Fibroblast of lung (primary cell): ENCODE data around the gene NEDD4L. TPM values are rescaled to one million over a fixed set of nuclear protein-coding genes. Genes with fewer than 3 reads are reported as not detected.

Source experiments
- DNase-seq, 2 donors: peaks; one replicate each; pipeline versions ENCODE4 v3.0.0 to v3.0.0-alpha.2; 2010; ENCODE audit warnings: low read depth in 2 of 2
- H2AFZ ChIP-seq: 2 replicates; pipeline ENCODE4 v1.5.1; 2012; ENCODE audit warnings: low read length, control low read depth, inconsistent platforms
- H3K27ac ChIP-seq: 2 replicates; pipeline ENCODE4 v1.5.1; 2011; ENCODE audit warnings: low read length, control low read depth; ENCODE audit not compliant: insufficient read depth
- H3K27me3 ChIP-seq: 2 replicates; pipeline ENCODE4 v1.5.1; 2011; ENCODE audit warnings: mild to moderate bottlenecking, low read length; ENCODE audit not compliant: control insufficient read depth, insufficient read depth
- H3K36me3 ChIP-seq: 2 replicates; pipeline ENCODE4 v1.5.1; 2011; ENCODE audit warnings: low read length; ENCODE audit not compliant: control insufficient read depth, insufficient read depth
- H3K4me1 ChIP-seq: 2 replicates; pipeline ENCODE4 v1.5.1; 2011; ENCODE audit warnings: low read length; ENCODE audit not compliant: control insufficient read depth, insufficient read depth; ENCODE audit errors: extremely low read depth
- H3K4me2 ChIP-seq: 2 replicates; pipeline ENCODE4 v1.5.1; 2011; ENCODE audit warnings: low read length, control low read depth; ENCODE audit not compliant: insufficient read depth; ENCODE audit errors: extremely low read depth
- H3K4me3 ChIP-seq, 4 experiments: fragments of 200-600 bp in 1 of 4; sonication (generic) in 1 of 4; replicated peaks in 1 of 4; 2 replicates each; pipeline ENCODE4 v1.5.1; 2011 to 2016; ENCODE audit warnings: low read length in 4 of 4, low read depth in 3 of 4, mild to moderate bottlenecking in 3 of 4, control low read depth in 2 of 4, inconsistent platforms in 1 of 4, mixed read lengths in 1 of 4; ENCODE audit not compliant: insufficient read depth in 1 of 4; ENCODE audit errors: control extremely low read depth in 1 of 4
- H3K79me2 ChIP-seq: 2 replicates; pipeline ENCODE4 v1.5.1; 2012; ENCODE audit warnings: mild to moderate bottlenecking, low read length, inconsistent platforms; ENCODE audit not compliant: control insufficient read depth, insufficient read depth
- H3K9ac ChIP-seq: 2 replicates; pipeline ENCODE4 v1.5.1; 2011; ENCODE audit warnings: mild to moderate bottlenecking, low read length, control low read depth; ENCODE audit not compliant: insufficient read depth
- H3K9me3 ChIP-seq: 2 replicates; pipeline ENCODE4 v1.5.1; 2012; ENCODE audit warnings: low read depth, low read length; ENCODE audit not compliant: control insufficient read depth, insufficient read depth
- H4K20me1 ChIP-seq: 2 replicates; pipeline ENCODE4 v1.5.1; 2011; ENCODE audit warnings: low read length; ENCODE audit not compliant: control insufficient read depth, insufficient read depth; ENCODE audit errors: extremely low read depth
- EZH2 ChIP-seq: IDR thresholded peaks from 2 replicates; pipeline ENCODE4 v1.5.1; 2012; ENCODE audit warnings: low read length, control low read depth, mild to moderate bottlenecking; ENCODE audit errors: missing control alignments
- polyA plus RNA-seq, 2 donors: library from polyadenylated mRNA; depleted of rRNA in 1 of 2; stranded (reverse) in 1 of 2; unstranded in 1 of 2; fragments of >200 nt; gene quantifications; 2 replicates each; pipeline ENCODE4 v1.2.1, GENCODE V29; 2011 to 2012; ENCODE audit warnings: missing spikeins in 1 of 2
- total RNA-seq: library from RNA; depleted of rRNA; stranded (reverse); fragments of >200 nt; gene quantifications from 2 replicates; pipeline ENCODE4 v1.2.1, GENCODE V29; 2014
- TF ChIP-seq, protein P1 (sequence below), 2 donors: IDR thresholded peaks in 1 of 2; conservative IDR thresholded peaks in 1 of 2; 1 replicate in 1 of 2; 2 replicates in 1 of 2; pipeline ENCODE4 v1.5.1; 2011 to 2012; ENCODE audit warnings: low read length in 2 of 2, control low read depth in 1 of 2, inconsistent platforms in 1 of 2, low read depth in 1 of 2, mild to moderate bottlenecking in 1 of 2

Gene NEDD4L
- total and polyA plus RNA-seq, 2 donors (not counting 1 experiment from before 2014, with no cell fraction given): 5.5 to 18.7 TPM

GRCh38 chr18:58037163-58037562, 6.9 kb upstream of the NEDD4L start:
- Histone ChIP-seq H2AFZ (no peak overlapping the region), H3K9me3 (no peaks in the 10 kb centered on the region), H3K4me3 (no peak overlapping the region), H3K4me1 (no peaks in the 10 kb centered on the region), H4K20me1 (no peaks in the 10 kb centered on the region), H3K36me3 (no peaks in the 10 kb centered on the region), H3K9ac (no peak overlapping the region), H3K79me2 (no peaks in the 10 kb centered on the region), H3K4me2 (no peak overlapping the region), H3K27ac (no peak overlapping the region), H3K27me3 (peaks cover 7% of the 10 kb centered on the region)
- no peak for DNase-seq
- TF ChIP-seq, protein P1, sequence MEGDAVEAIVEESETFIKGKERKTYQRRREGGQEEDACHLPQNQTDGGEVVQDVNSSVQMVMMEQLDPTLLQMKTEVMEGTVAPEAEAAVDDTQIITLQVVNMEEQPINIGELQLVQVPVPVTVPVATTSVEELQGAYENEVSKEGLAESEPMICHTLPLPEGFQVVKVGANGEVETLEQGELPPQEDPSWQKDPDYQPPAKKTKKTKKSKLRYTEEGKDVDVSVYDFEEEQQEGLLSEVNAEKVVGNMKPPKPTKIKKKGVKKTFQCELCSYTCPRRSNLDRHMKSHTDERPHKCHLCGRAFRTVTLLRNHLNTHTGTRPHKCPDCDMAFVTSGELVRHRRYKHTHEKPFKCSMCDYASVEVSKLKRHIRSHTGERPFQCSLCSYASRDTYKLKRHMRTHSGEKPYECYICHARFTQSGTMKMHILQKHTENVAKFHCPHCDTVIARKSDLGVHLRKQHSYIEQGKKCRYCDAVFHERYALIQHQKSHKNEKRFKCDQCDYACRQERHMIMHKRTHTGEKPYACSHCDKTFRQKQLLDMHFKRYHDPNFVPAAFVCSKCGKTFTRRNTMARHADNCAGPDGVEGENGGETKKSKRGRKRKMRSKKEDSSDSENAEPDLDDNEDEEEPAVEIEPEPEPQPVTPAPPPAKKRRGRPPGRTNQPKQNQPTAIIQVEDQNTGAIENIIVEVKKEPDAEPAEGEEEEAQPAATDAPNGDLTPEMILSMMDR (conservative IDR thresholded peaks at IDR 0.05 in 1 of 2, IDR thresholded peaks at IDR 0.05 in 1 of 2; ENCODE audit: low read depth in 1 of 2, low read length in 2 of 2): no peak
- TF ChIP-seq EZH2: no peak

DNA sequence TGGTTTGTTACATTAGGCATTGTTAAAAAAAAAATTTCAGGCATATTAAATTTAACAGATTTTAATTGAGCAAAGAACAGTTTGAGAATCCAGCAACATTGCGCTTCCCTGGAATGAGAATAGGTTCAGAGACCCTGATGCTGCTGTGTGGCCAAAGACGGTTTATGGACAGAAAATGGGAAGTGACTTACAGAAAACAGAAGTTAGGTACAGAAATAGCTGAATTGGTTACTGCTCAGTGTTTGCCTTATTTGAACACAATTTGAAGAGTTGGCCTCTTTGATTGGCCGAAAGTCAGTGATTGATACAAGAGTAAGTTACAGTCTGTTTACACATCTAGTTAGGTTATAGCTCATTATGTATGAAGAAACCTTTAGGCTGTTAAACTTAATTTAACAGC, 6.0 kb upstream of the NEDD4L start:
- Histone ChIP-seq H3K4me2 (no peak overlapping the region), H4K20me1 (no peaks in the 10 kb centered on the region), H3K9me3 (no peaks in the 10 kb centered on the region), H2AFZ (no peak overlapping the region), H3K9ac (no peak overlapping the region), H3K27me3 (peaks cover 2% of the 10 kb centered on the region), H3K27ac (no peak overlapping the region), H3K79me2 (no peaks in the 10 kb centered on the region), H3K4me1 (no peaks in the 10 kb centered on the region), H3K4me3 (no peak overlapping the region), H3K36me3 (no peaks in the 10 kb centered on the region)
- DNase-seq: no peak
- TF ChIP-seq, protein P1 (conservative IDR thresholded peaks at IDR 0.05 in 1 of 2, IDR thresholded peaks at IDR 0.05 in 1 of 2; ENCODE audit: low read depth in 1 of 2, low read length in 2 of 2): no peak
- TF ChIP-seq EZH2: no peak

- H3K9ac ChIP-seq: no peak overlapping the region
- H3K27ac ChIP-seq: no peak overlapping the region
- H3K79me2 ChIP-seq: no peaks in the 10 kb centered on the region
- no peaks in the 10 kb centered on the region for H3K27me3 ChIP-seq
- no peaks in the 10 kb centered on the region for H4K20me1 ChIP-seq
- peak in 1 of 2 donors; percentile 12 for DNase-seq
- no peaks in the 10 kb centered on the region for H3K36me3 ChIP-seq
- H3K4me2 ChIP-seq: no peak overlapping the region
- H2AFZ ChIP-seq: no peak overlapping the region
- no peaks in the 10 kb centered on the region for H3K9me3 ChIP-seq
- H3K4me3 ChIP-seq: no peak overlapping the region
- no peak for TF ChIP-seq EZH2
- TF ChIP-seq, protein P1 (conservative IDR thresholded peaks at IDR 0.05 in 1 of 2, IDR thresholded peaks at IDR 0.05 in 1 of 2; ENCODE audit: low read depth in 1 of 2, low read length in 2 of 2): no peak
- H3K4me1 ChIP-seq: peaks cover 8% of the 10 kb centered on the region
Observed at GRCh38 chr18:58041633-58042032, 2.4 kb upstream of the NEDD4L start.
